OCI-LY1 (cell line): ENCODE measurements around the gene DDA1.
A peak's percentile ranks its signal among the peaks of the same experiment; 100 is the strongest.

Source experiments
- H2AFZ ChIP-seq: fragments of 200-600 bp; sonication (generic), shearing (Covaris generic); 2 replicates; pipeline ENCODE4 v1.6.0; 2014; ENCODE audit warnings: antibody characterized with exemption, mild to moderate bottlenecking, low read length
- H3F3A ChIP-seq: fragments of 200-600 bp; sonication (generic), shearing (Covaris generic); 2 replicates; pipeline ENCODE4 v1.6.0; 2014; ENCODE audit warnings: mild to moderate bottlenecking, antibody characterized with exemption, low read length, moderate library complexity; ENCODE audit not compliant: insufficient read depth
- H3K27ac ChIP-seq: fragments of 200-600 bp; sonication (generic); 2 replicates; pipeline ENCODE4 v1.5.1; 2014; ENCODE audit warnings: low read length, mixed run types, mild to moderate bottlenecking, low read depth; ENCODE audit not compliant: poor library complexity, severe bottlenecking
- H3K27me3 ChIP-seq: fragments of 200-600 bp; sonication (generic); 2 replicates; pipeline ENCODE4 v1.6.0; 2014; ENCODE audit warnings: antibody characterized with exemption, mild to moderate bottlenecking, low read length, moderate library complexity; ENCODE audit not compliant: insufficient read depth
- H3K36me3 ChIP-seq: fragments of 200-600 bp; sonication (generic); 2 replicates; pipeline ENCODE4 v1.6.1; 2014; ENCODE audit warnings: mild to moderate bottlenecking, antibody characterized with exemption, low read length, moderate library complexity, mixed read lengths; ENCODE audit not compliant: insufficient read depth
- H3K4me1 ChIP-seq: fragments of 200-600 bp; sonication (generic); 2 replicates; pipeline ENCODE4 v1.5.1; 2014; ENCODE audit warnings: mild to moderate bottlenecking, low read length, moderate library complexity; ENCODE audit not compliant: insufficient read depth, severe bottlenecking
- H3K4me2 ChIP-seq: fragments of 200-600 bp; sonication (generic), shearing (Covaris generic); 2 replicates; pipeline ENCODE4 v1.6.1; 2014; ENCODE audit warnings: low read length
- H3K4me3 ChIP-seq: fragments of 200-600 bp; sonication (generic); 2 replicates; pipeline ENCODE4 v1.5.1; 2014; ENCODE audit warnings: low read length, low read depth, mild to moderate bottlenecking, mixed read lengths; ENCODE audit not compliant: poor library complexity, severe bottlenecking
- H3K79me2 ChIP-seq: fragments of 200-600 bp; shearing (Covaris generic); 2 replicates; pipeline ENCODE4 v1.6.1; 2016; ENCODE audit warnings: mixed run types, low read length, mixed read lengths; ENCODE audit not compliant: insufficient read depth
- H3K9ac ChIP-seq: fragments of 200-600 bp; sonication (generic), shearing (Covaris generic); 2 replicates; pipeline ENCODE4 v1.6.1; 2014; ENCODE audit warnings: mild to moderate bottlenecking, low read length, mixed read lengths
- H3K9me2 ChIP-seq: fragments of 200-600 bp; sonication (generic), shearing (Covaris generic); 2 replicates; pipeline ENCODE4 v1.6.1; 2014; ENCODE audit warnings: low read depth, mild to moderate bottlenecking, low read length, mixed read lengths
- H3K9me3 ChIP-seq: fragments of 200-600 bp; shearing (Covaris generic); 2 replicates; pipeline ENCODE4 v1.6.1; 2014; ENCODE audit warnings: low read length, mixed read lengths
- H4K20me1 ChIP-seq: fragments of 200-600 bp; sonication (generic), shearing (Covaris generic); 2 replicates; pipeline ENCODE4 v1.6.0; 2016; ENCODE audit warnings: mild to moderate bottlenecking, low read length; ENCODE audit not compliant: insufficient read depth
- CTCF ChIP-seq: fragments of 200-600 bp; sonication (generic), shearing (Covaris generic); IDR thresholded peaks from 2 replicates; pipeline ENCODE4 v1.5.1; 2017; ENCODE audit warnings: mild to moderate bottlenecking, antibody characterized with exemption, low read length, moderate library complexity, mixed read lengths
- EZH2 ChIP-seq: fragments of 200-600 bp; sonication (generic), shearing (Covaris generic); IDR thresholded peaks from 2 replicates; pipeline ENCODE4 v1.8.0; 2017; ENCODE audit warnings: borderline replicate concordance, mixed run types, mild to moderate bottlenecking, antibody characterized with exemption, low read length, moderate library complexity, mixed read lengths

The DDA1 gene

GRCh38 chr19:17262557-17262956 lies 46.8 kb upstream of the DDA1 start:
- Histone ChIP-seq H3K79me2 (0 out of 2 replicates have a peak, but pooled peaks cover under 1% of the 10 kb centered on the region), H3K4me1 (peaks cover 40% of the 10 kb centered on the region), H3K27me3 (no peaks in the 10 kb centered on the region), H3K9me3 (no peaks in the 10 kb centered on the region), H3K9ac (no peak overlapping the region), H3K4me3 (no peak overlapping the region), H2AFZ (no peak overlapping the region), H3K27ac (no peak overlapping the region), H3F3A (no peaks in the 10 kb centered on the region), H3K36me3 (no peaks in the 10 kb centered on the region), H3K9me2 (no peaks in the 10 kb centered on the region), H4K20me1 (no peaks in the 10 kb centered on the region), H3K4me2 (no peak overlapping the region)
- no peak for TF ChIP-seq CTCF
- TF ChIP-seq EZH2, result no peak

GRCh38 chr19:17263712-17264640 lies 45.4 kb upstream of the DDA1 start:
- H2AFZ ChIP-seq, result no peak overlapping the region
- no peak overlapping the region for H3K4me3 ChIP-seq
- no peaks in the 10 kb centered on the region for H3K9me3 ChIP-seq
- TF ChIP-seq EZH2, result no peak
- no peak for TF ChIP-seq CTCF
- no peaks in the 10 kb centered on the region for H4K20me1 ChIP-seq
- H3K79me2 ChIP-seq, result peaks cover 5% of the 10 kb centered on the region; the same call in 1 of the 2 replicates
- no peaks in the 10 kb centered on the region for H3F3A ChIP-seq
- H3K4me2 ChIP-seq, result peak overlapping the region; percentile 17; the same call in 1 of the 2 replicates
- peak overlapping the region; percentile 91 for H3K27ac ChIP-seq
- peaks cover 52% of the 10 kb centered on the region for H3K4me1 ChIP-seq
- peak overlapping the region; percentile 7; the same call in 1 of the 2 replicates for H3K9ac ChIP-seq
- no peaks in the 10 kb centered on the region for H3K9me2 ChIP-seq
- H3K27me3 ChIP-seq, result no peaks in the 10 kb centered on the region
- H3K36me3 ChIP-seq, result peaks cover 4% of the 10 kb centered on the region

DNA sequence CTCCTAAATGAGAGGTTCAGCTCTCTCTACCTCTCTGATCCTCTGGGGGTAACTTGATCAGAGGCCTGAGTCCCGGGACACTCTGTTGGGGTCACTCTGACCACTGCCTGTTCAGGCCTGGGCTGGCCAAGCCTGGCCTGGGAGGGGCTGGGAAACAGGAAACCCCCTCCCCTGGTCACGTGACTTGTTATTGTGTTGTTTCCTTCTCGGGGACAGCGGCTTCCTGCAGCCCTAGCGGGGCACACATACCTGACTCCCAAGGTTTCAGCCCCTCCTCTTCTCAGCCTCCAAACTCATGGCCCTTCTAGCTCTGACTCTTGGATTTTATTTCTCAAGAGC lies 44.8 kb upstream of the DDA1 start, which contains the start of gene USHBP1:
Gene USHBP1 (minus strand): TSS at position 105 of the 339 bp plus-strand sequence. CDS start 446 bp downstream, outside the sequence.
- peaks cover 5% of the 10 kb centered on the region; the same call in 1 of the 2 replicates for H3K79me2 ChIP-seq
- H3K9me2 ChIP-seq, result no peaks in the 10 kb centered on the region
- no peaks in the 10 kb centered on the region for H3K27me3 ChIP-seq
- TF ChIP-seq CTCF (no peak), EZH2 (no peak)
- H3K27ac ChIP-seq, result peak within 1 kb of the TSS; percentile 91
- H3K4me3 ChIP-seq, result no peak within 1 kb of the TSS
- H3K9ac ChIP-seq, result peak within 1 kb of the TSS; percentile 7; the same call in 1 of the 2 replicates
- no peaks in the 10 kb centered on the region for H3K9me3 ChIP-seq
- H3F3A ChIP-seq, result no peaks in the 10 kb centered on the region
- H3K4me1 ChIP-seq, result peaks cover 52% of the 10 kb centered on the region
- H3K4me2 ChIP-seq, result peak within 1 kb of the TSS; percentile 17; the same call in 1 of the 2 replicates
- H2AFZ ChIP-seq, result no peak within 1 kb of the TSS
- peaks cover 9% of the 10 kb centered on the region for H3K36me3 ChIP-seq
- no peaks in the 10 kb centered on the region for H4K20me1 ChIP-seq
